GM21723 (cell line): Measurements from ENCODE around the gene NFATC4.
"Not testable (repeated sequence)": the region's sequence is repeated elsewhere in the genome, so short reads cannot be mapped to it uniquely, and the experiment has no call there.

Experiments used
- ATAC-seq: cut with Tn5 transposase; IDR thresholded peaks from one replicate; pipeline ENCODE4 v1.9.1; 2021; ENCODE audit warnings: mild to moderate bottlenecking, moderate library complexity; ENCODE audit not compliant: unreplicated experiment

The NFATC4 gene

GRCh38 chr14:24338843-24339242 is 29.1 kb upstream of the NFATC4 start:
- ATAC-seq, result no peak

GRCh38 chr14:24339284-24340151 is 28.5 kb upstream of the NFATC4 start, which contains the start of gene RIPK3:
TSS of gene RIPK3 (minus strand) at chr14:24339991. CDS start at chr14:24339826, 165 bp downstream.
- ATAC-seq, result peak; percentile 93

GRCh38 chr14:24340606-24341005 is 27.4 kb upstream of the NFATC4 start:
- no peak for ATAC-seq

GRCh38 chr14:24342889-24343288 is 25.1 kb upstream of the NFATC4 start:
- no peak for ATAC-seq

GRCh38 chr14:24343795-24344660 is 24.0 kb upstream of the NFATC4 start:
- ATAC-seq, result no peak

- no peak for ATAC-seq
Measured at GRCh38 chr14:24347134-24347533, 20.9 kb upstream of the NFATC4 start.

- ATAC-seq, result no peak
Measured at GRCh38 chr14:24348186-24348585, 19.8 kb upstream of the NFATC4 start.

- no peak for ATAC-seq
Measured at GRCh38 chr14:24349742-24350141, 18.2 kb upstream of the NFATC4 start.

GRCh38 chr14:24351517-24351916 is 16.5 kb upstream of the NFATC4 start:
- no peak for ATAC-seq

- no peak for ATAC-seq
Measured at GRCh38 chr14:24353559-24354481, 14.2 kb upstream of the NFATC4 start.

GRCh38 chr14:24354482-24354825 is 13.5 kb upstream of the NFATC4 start:
- not testable (repeated sequence) for ATAC-seq

GRCh38 chr14:24355009-24355408 is 13.0 kb upstream of the NFATC4 start:
- no peak for ATAC-seq

- no peak for ATAC-seq
Measured at GRCh38 chr14:24356208-24356607, 11.8 kb upstream of the NFATC4 start.

- no peak for ATAC-seq
Measured at GRCh38 chr14:24360281-24360680, 7.7 kb upstream of the NFATC4 start.

- ATAC-seq, result no peak
Measured at GRCh38 chr14:24361326-24361725, 6.7 kb upstream of the NFATC4 start.

GRCh38 chr14:24362241-24362960 is 5.6 kb upstream of the NFATC4 start:
- no peak for ATAC-seq

GRCh38 chr14:24363401-24363800 is 4.6 kb upstream of the NFATC4 start:
- no peak for ATAC-seq

GRCh38 chr14:24364841-24365240 is 3.1 kb upstream of the NFATC4 start:
- ATAC-seq, result no peak

GRCh38 chr14:24365600-24366412 is 2.2 kb upstream of the NFATC4 start:
- no peak for ATAC-seq
